GM12875 (cell line): ENCODE measurements around the gene LILRB1.
"Not testable (repeated sequence)": the region's sequence is repeated elsewhere in the genome, so short reads cannot be mapped to it uniquely, and the experiment has no call there.

Experiments
- H3K4me3 ChIP-seq: one replicate; pipeline ENCODE4 v1.5.1; 2011; ENCODE audit warnings: low read depth, low read length, control low read depth
- CTCF ChIP-seq: IDR thresholded peaks from 2 replicates; pipeline ENCODE4 v1.5.1; 2011; ENCODE audit warnings: low read depth, mild to moderate bottlenecking, control low read depth, inconsistent platforms, low read length, moderate library complexity, borderline replicate concordance; ENCODE audit not compliant: insufficient read depth

Gene LILRB1

DNA sequence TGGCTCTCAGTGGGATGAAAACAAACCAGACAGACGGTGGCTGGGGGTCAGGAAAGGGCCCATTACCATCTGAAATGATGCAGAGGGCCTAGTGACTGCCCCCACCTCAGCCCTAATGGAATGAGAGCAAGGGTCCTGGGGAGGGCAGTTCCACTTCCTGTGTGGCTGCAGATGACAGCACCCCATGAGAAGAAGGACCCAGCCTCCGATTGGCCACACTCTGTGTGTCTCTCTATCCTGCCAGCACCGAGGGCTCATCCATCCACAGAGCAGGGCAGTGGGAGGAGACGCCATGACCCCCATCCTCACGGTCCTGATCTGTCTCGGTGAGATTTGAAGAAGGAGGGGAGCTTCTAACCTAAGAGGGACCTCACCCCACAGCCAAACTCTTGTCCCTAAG lies 498 bp downstream of the LILRB1 start:
- H3K4me3 ChIP-seq, result no peak overlapping the region
- no peak for TF ChIP-seq CTCF

DNA sequence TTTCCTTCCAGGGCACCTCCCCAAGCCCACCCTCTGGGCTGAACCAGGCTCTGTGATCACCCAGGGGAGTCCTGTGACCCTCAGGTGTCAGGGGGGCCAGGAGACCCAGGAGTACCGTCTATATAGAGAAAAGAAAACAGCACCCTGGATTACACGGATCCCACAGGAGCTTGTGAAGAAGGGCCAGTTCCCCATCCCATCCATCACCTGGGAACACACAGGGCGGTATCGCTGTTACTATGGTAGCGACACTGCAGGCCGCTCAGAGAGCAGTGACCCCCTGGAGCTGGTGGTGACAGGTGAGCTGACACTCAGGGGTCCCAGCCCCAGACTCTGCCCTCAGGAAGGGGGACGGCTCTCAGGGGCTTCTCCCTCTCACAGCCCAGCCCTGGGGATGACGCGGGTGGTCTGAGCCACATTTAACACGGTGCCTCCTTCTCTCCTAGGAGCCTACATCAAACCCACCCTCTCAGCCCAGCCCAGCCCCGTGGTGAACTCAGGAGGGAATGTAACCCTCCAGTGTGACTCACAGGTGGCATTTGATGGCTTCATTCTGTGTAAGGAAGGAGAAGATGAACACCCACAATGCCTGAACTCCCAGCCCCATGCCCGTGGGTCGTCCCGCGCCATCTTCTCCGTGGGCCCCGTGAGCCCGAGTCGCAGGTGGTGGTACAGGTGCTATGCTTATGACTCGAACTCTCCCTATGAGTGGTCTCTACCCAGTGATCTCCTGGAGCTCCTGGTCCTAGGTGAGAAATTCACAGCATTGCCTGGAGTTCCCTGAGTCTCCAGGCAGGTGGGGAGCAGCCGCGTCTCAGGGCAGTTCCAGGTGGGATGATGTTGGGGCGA lies 1.4 kb downstream of the LILRB1 start:
- H3K4me3 ChIP-seq, result not testable (repeated sequence)

DNA sequence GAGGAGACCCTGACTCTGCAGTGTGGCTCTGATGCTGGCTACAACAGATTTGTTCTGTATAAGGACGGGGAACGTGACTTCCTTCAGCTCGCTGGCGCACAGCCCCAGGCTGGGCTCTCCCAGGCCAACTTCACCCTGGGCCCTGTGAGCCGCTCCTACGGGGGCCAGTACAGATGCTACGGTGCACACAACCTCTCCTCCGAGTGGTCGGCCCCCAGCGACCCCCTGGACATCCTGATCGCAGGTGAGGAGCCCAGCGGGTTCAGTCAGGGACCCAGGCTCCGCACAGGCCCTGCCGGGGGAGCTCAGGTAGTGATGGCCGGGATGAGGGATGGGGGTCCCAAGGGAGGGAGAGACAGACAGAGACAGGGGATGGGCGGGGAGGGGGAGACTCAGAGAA lies 2.2 kb downstream of the LILRB1 start:
- not testable (repeated sequence) for H3K4me3 ChIP-seq

GRCh38 chr19:54633401-54633800 lies 3.1 kb downstream of the LILRB1 start:
- no peak for TF ChIP-seq CTCF
- no peak overlapping the region for H3K4me3 ChIP-seq

GRCh38 chr19:54636081-54636480 lies 5.8 kb downstream of the LILRB1 start:
- not testable (repeated sequence) for H3K4me3 ChIP-seq

DNA sequence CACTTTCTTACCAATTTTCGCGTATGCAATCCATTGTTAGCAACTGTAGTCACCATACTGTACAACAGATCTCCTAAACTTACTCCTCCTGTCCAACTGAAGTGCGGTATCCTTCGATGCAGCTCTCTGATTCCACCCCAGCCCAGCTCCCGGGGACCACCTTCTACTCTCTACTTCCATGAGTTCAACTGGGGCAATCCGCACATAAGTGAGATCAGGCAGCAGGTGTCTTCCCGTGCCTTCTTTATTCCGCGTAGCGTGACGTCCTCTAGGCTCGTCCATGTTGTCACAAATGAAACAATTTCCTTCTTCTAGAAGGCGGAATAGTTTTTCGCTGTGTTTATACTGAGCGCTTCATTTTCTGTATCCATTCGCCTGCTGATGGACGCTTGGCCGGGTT lies 8.4 kb downstream of the LILRB1 start:
- no peak overlapping the region for H3K4me3 ChIP-seq
- no peak for TF ChIP-seq CTCF

GRCh38 chr19:54642953-54643352 lies 12.7 kb downstream of the LILRB1 start:
- not testable (repeated sequence) for H3K4me3 ChIP-seq

GRCh38 chr19:54643583-54643982 lies 13.3 kb downstream of the LILRB1 start:
- H3K4me3 ChIP-seq, result not testable (repeated sequence)

DNA sequence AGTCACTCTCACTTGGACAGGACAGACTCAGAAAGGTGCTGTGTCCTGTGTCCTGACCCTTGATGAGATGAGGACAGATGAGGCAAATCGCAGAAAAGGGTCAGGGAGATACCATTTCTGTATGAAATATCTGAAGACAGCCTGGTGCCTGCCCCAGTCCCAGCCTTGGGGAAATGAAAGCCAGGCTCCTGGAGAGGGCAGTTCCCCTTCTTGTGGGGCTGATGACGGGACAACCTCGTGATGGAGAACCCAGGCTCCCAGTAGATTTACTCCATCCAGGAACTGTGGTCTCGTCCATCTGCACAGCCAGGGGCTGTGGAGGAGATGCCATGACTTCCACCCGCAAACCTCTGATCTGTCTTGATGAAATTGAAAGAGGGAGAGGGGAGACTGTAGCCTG lies 13.8 kb downstream of the LILRB1 start:
- no peak overlapping the region for H3K4me3 ChIP-seq
- no peak for TF ChIP-seq CTCF

- TF ChIP-seq CTCF, result no peak
- H3K4me3 ChIP-seq, result no peak overlapping the region
Measured at GRCh38 chr19:54646331-54646841, 16.1 kb downstream of the LILRB1 start.
